ACC112 (cell line): Measurements from ENCODE around the gene CAST.

Experiments
- H2AFZ ChIP-seq: fragments of 200-600 bp; sonication (generic); one replicate; pipeline ENCODE4 v1.6.0; 2017; ENCODE audit warnings: antibody characterized with exemption, low read length; ENCODE audit not compliant: unreplicated experiment
- H3K27ac ChIP-seq: fragments of 200-600 bp; sonication (generic); 2 replicates; pipeline ENCODE4 v1.5.1; 2014; ENCODE audit warnings: low read depth, mild to moderate bottlenecking, antibody characterized with exemption, low read length, moderate library complexity
- H3K27me3 ChIP-seq: fragments of 200-600 bp; sonication (generic); 2 replicates; pipeline ENCODE4 v1.6.1; 2014; ENCODE audit warnings: mild to moderate bottlenecking, antibody characterized with exemption, low read length, moderate library complexity, mixed read lengths; ENCODE audit not compliant: insufficient read depth
- H3K36me3 ChIP-seq: fragments of 200-600 bp; sonication (generic); 2 replicates; pipeline ENCODE4 v1.6.1; 2016; ENCODE audit warnings: mild to moderate bottlenecking, antibody characterized with exemption, low read length, moderate library complexity, mixed read lengths; ENCODE audit not compliant: insufficient read depth
- H3K4me1 ChIP-seq: fragments of 200-600 bp; sonication (generic); one replicate; pipeline ENCODE4 v1.6.1; 2016; ENCODE audit warnings: low read length, mixed read lengths; ENCODE audit not compliant: insufficient read depth, unreplicated experiment, control insufficient read depth
- H3K4me3 ChIP-seq: fragments of 200-600 bp; sonication (generic); 2 replicates; pipeline ENCODE4 v1.5.1; 2014; ENCODE audit warnings: mild to moderate bottlenecking, low read depth, low read length
- H3K79me2 ChIP-seq: fragments of 200-600 bp; sonication (generic); one replicate; pipeline ENCODE4 v1.6.0; 2016; ENCODE audit warnings: low read length; ENCODE audit not compliant: control insufficient read depth, unreplicated experiment, insufficient read depth

The CAST gene

GRCh38 chr5:96712100-96712746 is 50.0 kb downstream of the CAST start:
- Histone ChIP-seq H3K4me1 (peaks cover 36% of the 10 kb centered on the region), H3K27me3 (no peaks in the 10 kb centered on the region), H3K36me3 (no peaks in the 10 kb centered on the region), H3K27ac (no peak overlapping the region), H2AFZ (no peak overlapping the region), H3K4me3 (no peak overlapping the region), H3K79me2 (peaks cover 85% of the 10 kb centered on the region)

GRCh38 chr5:96714450-96714849 is 52.3 kb downstream of the CAST start:
- Histone ChIP-seq H2AFZ (no peak overlapping the region), H3K36me3 (no peaks in the 10 kb centered on the region), H3K4me3 (no peak overlapping the region; the same call in 1 of the 2 replicates), H3K79me2 (peaks cover 89% of the 10 kb centered on the region), H3K27me3 (no peaks in the 10 kb centered on the region), H3K4me1 (peaks cover 21% of the 10 kb centered on the region), H3K27ac (peak overlapping the region; percentile 84)

GRCh38 chr5:96714951-96715451 is 52.8 kb downstream of the CAST start:
- peaks cover 16% of the 10 kb centered on the region for H3K4me1 ChIP-seq
- no peaks in the 10 kb centered on the region for H3K27me3 ChIP-seq
- H3K36me3 ChIP-seq: no peaks in the 10 kb centered on the region
- H3K79me2 ChIP-seq: peaks cover 89% of the 10 kb centered on the region
- H3K4me3 ChIP-seq: no peak overlapping the region
- H2AFZ ChIP-seq: no peak overlapping the region
- H3K27ac ChIP-seq: peak overlapping the region; percentile 84

- H3K4me3 ChIP-seq: no peak overlapping the region
- peaks cover 18% of the 10 kb centered on the region for H3K4me1 ChIP-seq
- H3K27me3 ChIP-seq: no peaks in the 10 kb centered on the region
- peak overlapping the region; percentile 84; the same call in 1 of the 2 replicates for H3K27ac ChIP-seq
- no peak overlapping the region for H2AFZ ChIP-seq
- no peaks in the 10 kb centered on the region for H3K36me3 ChIP-seq
- peaks cover 88% of the 10 kb centered on the region for H3K79me2 ChIP-seq
Measured at GRCh38 chr5:96716007-96716406, 53.8 kb downstream of the CAST start.

GRCh38 chr5:96716716-96717115 is 54.5 kb downstream of the CAST start:
- H3K27me3 ChIP-seq: no peaks in the 10 kb centered on the region
- no peak overlapping the region for H3K4me3 ChIP-seq
- peaks cover 25% of the 10 kb centered on the region for H3K4me1 ChIP-seq
- no peak overlapping the region for H2AFZ ChIP-seq
- no peaks in the 10 kb centered on the region for H3K36me3 ChIP-seq
- H3K79me2 ChIP-seq: peaks cover 89% of the 10 kb centered on the region
- no peak overlapping the region for H3K27ac ChIP-seq

- H3K27ac ChIP-seq: no peak overlapping the region
- peaks cover 85% of the 10 kb centered on the region for H3K79me2 ChIP-seq
- H3K4me3 ChIP-seq: no peak overlapping the region
- no peak overlapping the region for H2AFZ ChIP-seq
- no peaks in the 10 kb centered on the region for H3K27me3 ChIP-seq
- peaks cover 27% of the 10 kb centered on the region for H3K4me1 ChIP-seq
- H3K36me3 ChIP-seq: no peaks in the 10 kb centered on the region
Measured at GRCh38 chr5:96717874-96718273, 55.7 kb downstream of the CAST start.

GRCh38 chr5:96718635-96719077 is 56.5 kb downstream of the CAST start:
- Histone ChIP-seq H3K36me3 (no peaks in the 10 kb centered on the region), H3K27ac (no peak overlapping the region), H3K79me2 (peaks cover 83% of the 10 kb centered on the region), H3K4me1 (peaks cover 27% of the 10 kb centered on the region), H3K4me3 (no peak overlapping the region), H2AFZ (no peak overlapping the region), H3K27me3 (no peaks in the 10 kb centered on the region)

GRCh38 chr5:96720408-96720807 is 58.2 kb downstream of the CAST start:
- H3K36me3 ChIP-seq: 0 out of 2 replicates have a peak, but pooled peaks cover 5% of the 10 kb centered on the region
- no peak overlapping the region for H3K27ac ChIP-seq
- H3K79me2 ChIP-seq: peaks cover 76% of the 10 kb centered on the region

GRCh38 chr5:96721351-96721977 is 59.3 kb downstream of the CAST start:
- Histone ChIP-seq H3K4me3 (no peak overlapping the region), H3K79me2 (peaks cover 65% of the 10 kb centered on the region), H3K27ac (peak overlapping the region; percentile 20; the same call in 1 of the 2 replicates), H3K36me3 (0 out of 2 replicates have a peak, but pooled peaks cover 9% of the 10 kb centered on the region), H3K27me3 (no peaks in the 10 kb centered on the region), H2AFZ (no peak overlapping the region), H3K4me1 (peaks cover 11% of the 10 kb centered on the region)

More at GRCh38 chr5:96720408-96720807, 58.2 kb downstream of the CAST start:
- peaks cover 14% of the 10 kb centered on the region for H3K4me1 ChIP-seq
- H3K4me3 ChIP-seq: no peak overlapping the region
- no peaks in the 10 kb centered on the region for H3K27me3 ChIP-seq
- H2AFZ ChIP-seq: no peak overlapping the region

GRCh38 chr5:96725257-96725656 is 63.1 kb downstream of the CAST start:
- H3K36me3 ChIP-seq: peaks cover 18% of the 10 kb centered on the region; the same call in 1 of the 2 replicates
- H3K27me3 ChIP-seq: no peaks in the 10 kb centered on the region
- H3K4me3 ChIP-seq: no peak overlapping the region
- peaks cover 28% of the 10 kb centered on the region for H3K79me2 ChIP-seq
- peaks cover 11% of the 10 kb centered on the region for H3K4me1 ChIP-seq
- no peak overlapping the region for H2AFZ ChIP-seq
- H3K27ac ChIP-seq: no peak overlapping the region
